HG03521 (cell line): Measurements from ENCODE around the gene IRF1.
"Not testable (repeated sequence)": the region's sequence is repeated elsewhere in the genome, so short reads cannot be mapped to it uniquely, and the experiment has no call there.

ENCODE experiments used
- ATAC-seq: cut with Tn5 transposase; IDR thresholded peaks from one replicate; pipeline ENCODE4 v1.9.1; 2021; ENCODE audit warnings: mild to moderate bottlenecking, moderate library complexity; ENCODE audit not compliant: unreplicated experiment

Gene IRF1

GRCh38 chr5:132490484-132491367 lies at the start of gene IRF1:
Gene IRF1 (minus strand): TSS chr5:132490773. CDS start chr5:132489478, 1,295 bp downstream.
- peak; percentile 79 for ATAC-seq

GRCh38 chr5:132540149-132540548 lies 49.6 kb upstream of the IRF1 start:
- no peak for ATAC-seq

- ATAC-seq, result no peak
Measured at GRCh38 chr5:132539716-132540115, 49.1 kb upstream of the IRF1 start.

GRCh38 chr5:132530946-132531345 lies 40.4 kb upstream of the IRF1 start:
- no peak for ATAC-seq

- ATAC-seq, result no peak
Measured at GRCh38 chr5:132528866-132529634, 38.5 kb upstream of the IRF1 start.

GRCh38 chr5:132528021-132528420 lies 37.4 kb upstream of the IRF1 start:
- ATAC-seq, result no peak

- ATAC-seq, result no peak
Measured at GRCh38 chr5:132526974-132527564, 36.5 kb upstream of the IRF1 start.

- ATAC-seq, result no peak
Measured at GRCh38 chr5:132526290-132526973, 35.9 kb upstream of the IRF1 start.

GRCh38 chr5:132525299-132525724 lies 34.7 kb upstream of the IRF1 start:
- ATAC-seq, result peak; percentile 63

- ATAC-seq, result not testable (repeated sequence)
Measured at GRCh38 chr5:132524877-132525276, 34.3 kb upstream of the IRF1 start.

GRCh38 chr5:132522067-132522466 lies 31.5 kb upstream of the IRF1 start:
- not testable (repeated sequence) for ATAC-seq

GRCh38 chr5:132513618-132514336 lies 23.2 kb upstream of the IRF1 start:
- not testable (repeated sequence) for ATAC-seq

- ATAC-seq, result no peak
Measured at GRCh38 chr5:132510076-132510475, 19.5 kb upstream of the IRF1 start.

- ATAC-seq, result peak; percentile 62
Measured at GRCh38 chr5:132506094-132506692, 15.6 kb upstream of the IRF1 start.

- no peak for ATAC-seq
Measured at GRCh38 chr5:132505641-132506040, 15.1 kb upstream of the IRF1 start.

GRCh38 chr5:132504746-132505145 lies 14.2 kb upstream of the IRF1 start:
- ATAC-seq, result no peak

- ATAC-seq, result no peak
Measured at GRCh38 chr5:132503244-132503643, 12.7 kb upstream of the IRF1 start.

- ATAC-seq, result no peak
Measured at GRCh38 chr5:132501961-132502931, 11.7 kb upstream of the IRF1 start.

GRCh38 chr5:132501629-132501956 lies 11.0 kb upstream of the IRF1 start:
- no peak for ATAC-seq
